Hepatocyte (in vitro differentiated cells): ENCODE results near the gene LAMP1. TPM values are rescaled to one million over a fixed set of nuclear protein-coding genes. Genes with fewer than 3 reads are reported as not detected.

ENCODE experiments used
- DNase-seq: peaks from one replicate; pipeline ENCODE4 v3.0.0-alpha.2; 2016; ENCODE audit warnings: low spot score
- H2AFZ ChIP-seq: fragments of 200-600 bp; sonication (generic); 2 replicates; pipeline ENCODE4 v1.6.0; 2016; ENCODE audit warnings: antibody characterized with exemption, mild to moderate bottlenecking
- H3K27ac ChIP-seq: fragments of 200-600 bp; sonication (generic); 2 replicates; pipeline ENCODE4 v1.5.1; 2016; ENCODE audit warnings: mild to moderate bottlenecking
- H3K27me3 ChIP-seq: fragments of 200-600 bp; sonication (generic); 2 replicates; pipeline ENCODE4 v1.6.1; 2016
- H3K36me3 ChIP-seq: fragments of 200-600 bp; sonication (generic); replicated peaks from 2 replicates; pipeline ENCODE4 v1.5.1; 2016; ENCODE audit warnings: low read depth; ENCODE audit not compliant: insufficient read depth
- H3K4me1 ChIP-seq: fragments of 200-600 bp; sonication (generic); 2 replicates; pipeline ENCODE4 v1.5.1; 2016; ENCODE audit warnings: mild to moderate bottlenecking, moderate library complexity; ENCODE audit not compliant: insufficient read depth
- H3K4me2 ChIP-seq: fragments of 200-600 bp; sonication (generic); 2 replicates; pipeline ENCODE4 v1.6.0; 2016
- H3K4me3 ChIP-seq: fragments of 200-600 bp; sonication (generic); 2 replicates; pipeline ENCODE4 v1.5.1; 2016; ENCODE audit warnings: mild to moderate bottlenecking
- H3K79me2 ChIP-seq: fragments of 200-600 bp; sonication (generic); 2 replicates; pipeline ENCODE4 v1.6.0; 2017; ENCODE audit warnings: mild to moderate bottlenecking
- H3K9me2 ChIP-seq: fragments of 200-600 bp; sonication (generic); replicated peaks from 2 replicates; pipeline ENCODE4 v1.6.0; 2017; ENCODE audit warnings: mild to moderate bottlenecking; ENCODE audit not compliant: insufficient read depth
- H3K9me3 ChIP-seq: fragments of 200-600 bp; sonication (generic); 2 replicates; pipeline ENCODE4 v1.5.1; 2016; ENCODE audit warnings: low read depth, mild to moderate bottlenecking
- H4K20me1 ChIP-seq: fragments of 200-600 bp; sonication (generic); 2 replicates; pipeline ENCODE4 v1.6.0; 2016; ENCODE audit warnings: mild to moderate bottlenecking; ENCODE audit not compliant: insufficient read depth, poor library complexity, severe bottlenecking
- CTCF ChIP-seq: fragments of 200-600 bp; sonication (generic); IDR thresholded peaks from 2 replicates; pipeline ENCODE4 v1.5.1; 2016; ENCODE audit warnings: antibody characterized with exemption, mild to moderate bottlenecking; ENCODE audit not compliant: poor library complexity
- EZH2 ChIP-seq: fragments of 200-600 bp; sonication (generic); IDR thresholded peaks from 2 replicates; pipeline ENCODE4 v1.6.1; 2016; ENCODE audit warnings: antibody characterized with exemption, mild to moderate bottlenecking, borderline replicate concordance
- EZH2phosphoT487 ChIP-seq: fragments of 200-600 bp; sonication (generic); IDR thresholded peaks from one replicate; pipeline ENCODE4 v1.6.1; 2018; ENCODE audit warnings: antibody characterized with exemption, mild to moderate bottlenecking, low read depth, moderate library complexity; ENCODE audit not compliant: unreplicated experiment, severe bottlenecking
- WGBS: methylation state at CpG from one replicate; pipeline ENCODE4 v1.1.6; 2016; ENCODE audit warnings: low lambda C conversion rate; ENCODE audit errors: missing lambda C conversion rate; 5-methylcytosine and 5-hydroxymethylcytosine counted together
- polyA plus RNA-seq: library from polyadenylated mRNA; unstranded; fragments of >200 nt; fragmentation: Nextera tagmentation; extraction: Ambion mirVana; gene quantifications from 2 replicates; pipeline ENCODE4 v1.2.1, GENCODE V29; 2016
- total RNA-seq: library from RNA; depleted of rRNA; stranded (reverse); fragments of >200 nt; gene quantifications from 2 replicates; pipeline ENCODE4 v1.2.3, GENCODE V29; 2014

Gene LAMP1
- total and polyA plus RNA-seq, 2 experiments from 2014 or later = 190 to 233 TPM

DNA sequence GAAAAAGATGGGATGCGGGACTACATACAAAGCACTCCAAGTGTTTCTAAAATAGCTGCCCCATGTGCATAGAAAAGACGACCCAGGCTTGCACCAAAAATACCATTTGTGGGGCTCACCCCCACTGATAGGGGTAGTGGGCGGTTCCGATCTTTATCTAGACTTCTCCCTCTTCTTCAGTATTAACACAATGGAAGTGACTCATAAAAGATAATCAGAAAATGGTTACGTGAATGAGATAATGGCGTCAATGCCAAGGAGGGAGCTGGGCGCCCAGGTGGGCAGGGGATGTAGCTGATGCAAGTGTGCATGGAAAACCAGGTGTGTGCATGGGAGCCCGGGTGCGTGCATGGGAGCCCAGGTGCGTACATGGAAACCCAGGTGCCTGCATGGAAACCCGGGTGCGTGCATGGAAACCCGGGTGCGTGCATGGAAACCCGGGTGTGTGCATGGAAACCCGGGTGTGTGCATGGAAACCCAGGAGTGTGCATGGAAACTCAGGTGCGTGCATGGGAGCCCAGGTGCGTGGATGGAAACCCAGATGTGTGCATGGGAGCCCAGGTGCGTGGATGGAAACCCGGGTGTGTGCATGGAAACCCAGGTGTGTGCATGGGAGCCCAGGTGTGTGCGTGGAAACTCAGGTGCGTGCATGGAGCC, 32.7 kb downstream of the LAMP1 start:
- Histone ChIP-seq H3K27me3 (no peaks in the 10 kb centered on the region), H2AFZ (no peak overlapping the region), H3K9me3 (no peaks in the 10 kb centered on the region), H3K79me2 (no peaks in the 10 kb centered on the region), H3K4me1 (no peaks in the 10 kb centered on the region), H3K4me3 (no peak overlapping the region), H3K27ac (no peak overlapping the region), H3K36me3 (no peaks in the 10 kb centered on the region), H3K9me2 (no peaks in the 10 kb centered on the region), H4K20me1 (no peaks in the 10 kb centered on the region), H3K4me2 (no peak overlapping the region)
- no peak for TF ChIP-seq CTCF
- no peak for TF ChIP-seq EZH2phosphoT487
- no peak for TF ChIP-seq EZH2
- no peak for DNase-seq
- WGBS = 94% methylated on average over 19 of the region's 22 CpGs

GRCh38 chr13:113332615-113333014, 35.6 kb downstream of the LAMP1 start:
- 95% methylated on average over 12 of the region's 12 CpGs for WGBS
- no peaks in the 10 kb centered on the region for H3K79me2 ChIP-seq
- no peak overlapping the region for H2AFZ ChIP-seq
- no peaks in the 10 kb centered on the region for H4K20me1 ChIP-seq
- no peak for DNase-seq
- no peaks in the 10 kb centered on the region for H3K9me2 ChIP-seq
- H3K36me3 ChIP-seq = no peaks in the 10 kb centered on the region
- no peak overlapping the region for H3K4me3 ChIP-seq
- H3K27ac ChIP-seq = no peak overlapping the region
- TF ChIP-seq EZH2 = no peak
- no peak for TF ChIP-seq CTCF
- no peak for TF ChIP-seq EZH2phosphoT487
- no peaks in the 10 kb centered on the region for H3K9me3 ChIP-seq
- H3K27me3 ChIP-seq = no peaks in the 10 kb centered on the region
- H3K4me1 ChIP-seq = no peaks in the 10 kb centered on the region
- no peak overlapping the region for H3K4me2 ChIP-seq

DNA sequence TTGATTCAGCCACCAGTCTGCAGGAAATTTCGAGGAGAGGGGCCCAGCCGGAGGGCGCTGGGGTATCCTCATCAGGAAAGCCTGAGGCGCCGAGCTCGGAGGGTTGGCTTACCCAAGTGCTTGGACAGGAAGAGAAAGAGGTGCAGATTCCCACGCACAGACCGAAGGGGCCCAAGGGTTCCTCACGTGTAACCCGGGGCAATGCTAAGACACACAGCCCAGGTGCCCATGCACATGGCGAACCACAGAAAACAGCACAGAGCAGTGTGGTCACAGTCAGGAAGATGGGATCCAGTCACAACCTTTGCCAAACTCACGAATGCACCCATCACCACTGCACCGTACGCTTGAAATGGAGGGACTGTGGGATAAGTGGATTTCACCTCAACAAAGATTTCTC, 36.0 kb downstream of the LAMP1 start:
- Histone ChIP-seq H3K9me2 (no peaks in the 10 kb centered on the region), H3K4me1 (no peaks in the 10 kb centered on the region)

More for the DNA sequence above, 36.0 kb downstream of the LAMP1 start:
- Histone ChIP-seq H3K79me2 (no peaks in the 10 kb centered on the region), H3K27me3 (no peaks in the 10 kb centered on the region), H2AFZ (no peak overlapping the region), H3K36me3 (no peaks in the 10 kb centered on the region), H3K4me3 (no peak overlapping the region), H3K27ac (no peak overlapping the region), H3K9me3 (no peaks in the 10 kb centered on the region), H4K20me1 (no peaks in the 10 kb centered on the region), H3K4me2 (no peak overlapping the region)
- no peak for TF ChIP-seq EZH2phosphoT487
- TF ChIP-seq CTCF = no peak
- TF ChIP-seq EZH2 = no peak
- WGBS = 98% methylated on average over 14 of the region's 14 CpGs
- no peak for DNase-seq
